H9 (cell line): ENCODE measurements around the gene TRIM69. TPM values are rescaled to one million over a fixed set of nuclear protein-coding genes. Genes with fewer than 3 reads are reported as not detected.

ENCODE experiments used
- DNase-seq: peaks from one replicate; pipeline ENCODE4 v3.0.0-alpha.2; 2017
- H2AFZ ChIP-seq: one replicate; pipeline ENCODE4 v1.6.1; 2013; ENCODE audit warnings: mild to moderate bottlenecking, low read length, control low read depth, moderate library complexity
- H2AK5ac ChIP-seq: 2 replicates; pipeline ENCODE4 v1.6.1; 2013; ENCODE audit warnings: low read length, control low read depth, mixed read lengths; ENCODE audit not compliant: insufficient read length
- H2BK120ac ChIP-seq: one replicate; pipeline ENCODE4 v1.6.1; 2013; ENCODE audit warnings: low read depth, mild to moderate bottlenecking, low read length, control low read depth, inconsistent platforms; ENCODE audit not compliant: poor library complexity, severe bottlenecking
- H2BK12ac ChIP-seq: 2 replicates; pipeline ENCODE4 v1.6.1; 2013; ENCODE audit warnings: low read length, control low read depth, mixed read lengths, low read depth; ENCODE audit not compliant: insufficient read length
- H2BK15ac ChIP-seq: 2 replicates; pipeline ENCODE4 v1.6.1; 2013; ENCODE audit warnings: low read depth, low read length, control low read depth
- H2BK20ac ChIP-seq: one replicate; pipeline ENCODE4 v1.6.1; 2013; ENCODE audit warnings: low read depth, mild to moderate bottlenecking, low read length, control low read depth, inconsistent platforms; ENCODE audit not compliant: poor library complexity, severe bottlenecking
- H2BK5ac ChIP-seq: 2 replicates; pipeline ENCODE4 v1.6.1; 2013; ENCODE audit warnings: low read length, control low read depth, mixed read lengths; ENCODE audit not compliant: insufficient read length
- H3K14ac ChIP-seq: 2 replicates; pipeline ENCODE4 v1.6.1; 2013; ENCODE audit warnings: low read length, control low read depth; ENCODE audit not compliant: insufficient read depth
- H3K18ac ChIP-seq: 2 replicates; pipeline ENCODE4 v1.6.1; 2013; ENCODE audit warnings: low read depth, mild to moderate bottlenecking, mixed read lengths, low read length, control low read depth; ENCODE audit not compliant: insufficient read length
- H3K23ac ChIP-seq: 2 replicates; pipeline ENCODE4 v1.6.1; 2013; ENCODE audit warnings: low read length, control low read depth, mixed read lengths, low read depth; ENCODE audit not compliant: insufficient read length
- H3K23me2 ChIP-seq: 2 replicates; pipeline ENCODE4 v1.6.1; 2013; ENCODE audit warnings: low read depth, mild to moderate bottlenecking, mixed read lengths, low read length, control low read depth; ENCODE audit not compliant: insufficient read length, poor library complexity, severe bottlenecking
- H3K27ac ChIP-seq: 2 replicates; pipeline ENCODE4 v1.5.1; 2013; ENCODE audit warnings: low read length, control low read depth, mixed read lengths, low read depth; ENCODE audit not compliant: insufficient read length
- H3K27me3 ChIP-seq: 2 replicates; pipeline ENCODE4 v1.6.1; 2013; ENCODE audit warnings: low read length, control low read depth, inconsistent platforms; ENCODE audit not compliant: insufficient read depth
- H3K4ac ChIP-seq: 2 replicates; pipeline ENCODE4 v1.6.1; 2013; ENCODE audit warnings: low read depth, mild to moderate bottlenecking, control low read depth, inconsistent platforms, low read length, moderate library complexity
- H3K4me1 ChIP-seq: 2 replicates; pipeline ENCODE4 v1.6.1; 2013; ENCODE audit warnings: low read length, control low read depth, inconsistent platforms; ENCODE audit not compliant: insufficient read depth
- H3K4me2 ChIP-seq: 2 replicates; pipeline ENCODE4 v1.6.1; 2013; ENCODE audit warnings: low read length, control low read depth, mixed read lengths; ENCODE audit not compliant: insufficient read length, insufficient read depth
- H3K56ac ChIP-seq: 2 replicates; pipeline ENCODE4 v1.6.1; 2013; ENCODE audit warnings: low read depth, mild to moderate bottlenecking, mixed read lengths, low read length, control low read depth; ENCODE audit not compliant: insufficient read length
- H3K79me1 ChIP-seq: 2 replicates; pipeline ENCODE4 v1.6.1; 2013; ENCODE audit warnings: low read depth, mild to moderate bottlenecking, moderate library complexity, low read length, control low read depth, inconsistent platforms; ENCODE audit not compliant: insufficient read depth, poor library complexity, severe bottlenecking
- H3K79me2 ChIP-seq: 2 replicates; pipeline ENCODE4 v1.6.1; 2013; ENCODE audit warnings: low read length, control low read depth, inconsistent platforms; ENCODE audit not compliant: insufficient read depth
- H3K9ac ChIP-seq: 2 replicates; pipeline ENCODE4 v1.6.1; 2013; ENCODE audit warnings: low read length, control low read depth, mixed read lengths; ENCODE audit not compliant: insufficient read length; ENCODE audit errors: extremely low read depth
- H3K9me3 ChIP-seq: one replicate; pipeline ENCODE4 v1.6.1; 2013; ENCODE audit warnings: low read depth, low read length, inconsistent platforms; ENCODE audit not compliant: control insufficient read depth
- H3T11ph ChIP-seq: one replicate; pipeline ENCODE4 v1.6.1; 2013; ENCODE audit warnings: mild to moderate bottlenecking, low read length, control low read depth, inconsistent platforms
- H4K20me1 ChIP-seq: one replicate; pipeline ENCODE4 v1.6.1; 2013; ENCODE audit not compliant: control insufficient read depth, insufficient read length, insufficient read depth
- H4K5ac ChIP-seq: 2 replicates; pipeline ENCODE4 v1.6.1; 2013; ENCODE audit warnings: low read depth, mild to moderate bottlenecking, mixed read lengths, low read length, control low read depth; ENCODE audit not compliant: insufficient read length
- H4K8ac ChIP-seq: replicated peaks from 2 replicates; pipeline ENCODE4 v1.6.1; 2013; ENCODE audit warnings: low read length, control low read depth, mixed read lengths, low read depth; ENCODE audit not compliant: insufficient read length
- H4K91ac ChIP-seq: 2 replicates; pipeline ENCODE4 v1.6.1; 2013; ENCODE audit warnings: low read depth, mild to moderate bottlenecking, moderate library complexity, mixed read lengths, low read length, control low read depth; ENCODE audit not compliant: insufficient read length
- H3K27ac Mint-ChIP-seq, 3 experiments: 2 replicates in 2 of 3; 3 replicates in 1 of 3; pipeline ENCODE4 v1.8.0; 2020 to 2021; ENCODE audit warnings: mixed read lengths in 3 of 3, mild to moderate bottlenecking in 1 of 3, moderate library complexity in 1 of 3
- H3K27me3 Mint-ChIP-seq: 2 replicates; pipeline ENCODE4 v1.8.0; 2021; ENCODE audit warnings: low read depth, mild to moderate bottlenecking, moderate library complexity, mixed read lengths
- H3K36me3 Mint-ChIP-seq, 3 experiments: 2 replicates in 2 of 3; 3 replicates in 1 of 3; pipeline ENCODE4 v1.8.0; 2020 to 2021; ENCODE audit warnings: low read depth in 3 of 3, mixed read lengths in 3 of 3; ENCODE audit not compliant: insufficient read depth in 1 of 3
- H3K4me1 Mint-ChIP-seq, 2 experiments: 2 replicates each; pipeline ENCODE4 v1.8.0; 2020; ENCODE audit warnings: mixed read lengths in 2 of 2
- H3K4me3 Mint-ChIP-seq, 2 experiments: 2 replicates in 1 of 2; 3 replicates in 1 of 2; pipeline ENCODE4 v1.8.0; 2020 to 2021; ENCODE audit warnings: mild to moderate bottlenecking in 2 of 2, mixed read lengths in 2 of 2, moderate library complexity in 1 of 2
- H3K9me3 Mint-ChIP-seq, 2 experiments: 2 replicates in 1 of 2; 3 replicates in 1 of 2; pipeline ENCODE4 v1.8.0; 2020; ENCODE audit warnings: mild to moderate bottlenecking in 2 of 2, mixed read lengths in 2 of 2, moderate library complexity in 1 of 2
- CTCF ChIP-seq: fragments of 200-600 bp; sonication (generic); conservative IDR thresholded peaks from 3 replicates; pipeline ENCODE4 v1.8.0; 2021; ENCODE audit warnings: antibody characterized with exemption, mild to moderate bottlenecking
- WGBS: extraction: QIAGEN DNeasy Blood & Tissue Kit; methylation state at CpG from one replicate; pipeline ENCODE4 v1.1.7; 2013; ENCODE audit warnings: missing lambda C conversion rate, low lambda C conversion rate, mixed read lengths; ENCODE audit not compliant: insufficient read length; ENCODE audit errors: extremely low coverage; 5-methylcytosine and 5-hydroxymethylcytosine counted together
- total RNA-seq: library from RNA; stranded (reverse); gene quantifications from 2 replicates; pipeline ENCODE4 v1.2.1, GENCODE V29; 2021

TRIM69 gene
- total RNA-seq, 1 experiment from 2014 or later = 4.3 TPM

- Histone ChIP-seq H3K27ac (no peak overlapping the region), H3K56ac (no peak overlapping the region), H3K14ac (no peak overlapping the region), H4K91ac (no peak overlapping the region), H3K4ac (no peak overlapping the region), H3T11ph (no peak overlapping the region), H3K79me2 (no peaks in the 10 kb centered on the region), H3K79me1 (no peaks in the 10 kb centered on the region), H2BK5ac (no peak overlapping the region), H3K23ac (no peak overlapping the region), H4K5ac (no peak overlapping the region), H3K18ac (no peak overlapping the region), H2BK120ac (no peak overlapping the region), H3K4me2 (no peak overlapping the region), H2AFZ (no peak overlapping the region), H2BK20ac (no peak overlapping the region), H3K23me2 (no peaks in the 10 kb centered on the region), H4K8ac (no peak overlapping the region), H3K4me1 (no peaks in the 10 kb centered on the region), H2BK12ac (no peak overlapping the region), H2BK15ac (no peak overlapping the region), H3K9me3 (no peaks in the 10 kb centered on the region), H4K20me1 (no peaks in the 10 kb centered on the region), H3K27me3 (no peaks in the 10 kb centered on the region), H2AK5ac (no peak overlapping the region), H3K9ac (no peak overlapping the region)
- Mint-ChIP-seq H3K27me3 (peaks cover 3% of the 10 kb centered on the region; the same call in 1 of the 2 replicates), H3K27ac (no peak overlapping the region), H3K4me3 (no peak overlapping the region), H3K4me1 (peaks cover 0 to 5% of the 10 kb centered on the region in 2 experiments; a peak in 2 of 4 replicates), H3K9me3 (peaks cover 0 to under 1% of the 10 kb centered on the region in 2 experiments; a peak in 1 of 5 replicates), H3K36me3 (no peaks in the 10 kb centered on the region)
- WGBS = no CpG with 5 or more reads among the region's 4 CpGs
- no peak for TF ChIP-seq CTCF
- DNase-seq = no peak
Measured at GRCh38 chr15:44694416-44694815, 41.9 kb upstream of the TRIM69 start.
